Nephron (organoid): ENCODE data around the gene USP3.

Source experiments
- H3K27ac Mint-ChIP-seq, 3 experiments: 2 replicates each; pipeline ENCODE4 v1.8.0; 2020; ENCODE audit warnings: mixed read lengths in 3 of 3, mild to moderate bottlenecking in 2 of 3, moderate library complexity in 1 of 3
- H3K27me3 Mint-ChIP-seq: 2 replicates; pipeline ENCODE4 v1.8.0; 2021; ENCODE audit warnings: low read depth, mild to moderate bottlenecking, moderate library complexity, mixed read lengths
- H3K36me3 Mint-ChIP-seq: 2 replicates; pipeline ENCODE4 v1.8.0; 2020; ENCODE audit warnings: low read depth, mixed read lengths
- H3K4me1 Mint-ChIP-seq: 2 replicates; pipeline ENCODE4 v1.8.0; 2020; ENCODE audit warnings: mixed read lengths
- H3K4me3 Mint-ChIP-seq, 3 experiments: 2 replicates each; pipeline ENCODE4 v1.8.0; 2020; ENCODE audit warnings: mild to moderate bottlenecking in 3 of 3, mixed read lengths in 3 of 3, moderate library complexity in 2 of 3
- H3K9me3 Mint-ChIP-seq: 2 replicates; pipeline ENCODE4 v1.8.0; 2020; ENCODE audit warnings: mixed read lengths
- CTCF ChIP-seq, 3 experiments: fragments of 200-600 bp; sonication (generic); IDR thresholded peaks; one replicate each; pipeline ENCODE4 v1.5.0; 2021; ENCODE audit warnings: antibody characterized with exemption in 3 of 3; ENCODE audit not compliant: unreplicated experiment in 3 of 3

The USP3 gene

DNA sequence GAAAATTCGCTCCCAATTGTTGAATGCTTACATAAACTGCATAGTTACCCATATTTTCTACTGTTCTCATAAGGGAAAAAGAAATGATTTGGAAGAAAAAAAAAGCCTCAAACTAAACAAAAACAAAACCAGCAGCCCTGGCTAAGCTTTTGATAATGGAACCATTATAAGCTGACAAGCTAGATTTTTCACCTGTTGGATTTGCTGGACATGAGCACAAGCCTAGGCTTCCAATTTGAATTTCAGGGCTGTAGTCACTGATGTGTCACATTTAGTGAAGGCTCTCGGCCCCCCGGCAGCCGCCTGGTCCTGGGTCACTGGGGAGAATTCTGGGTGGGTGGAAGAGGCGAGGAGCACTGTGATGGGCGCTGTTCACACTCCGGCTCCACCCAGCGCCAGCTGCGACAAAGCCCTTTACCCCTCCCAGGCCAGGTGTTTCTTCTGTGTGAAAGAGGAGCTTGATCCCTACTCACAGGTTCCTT lies 97.4 kb downstream of the USP3 start:
- Mint-ChIP-seq H3K27me3 (peaks cover 13% of the 10 kb centered on the region), H3K27ac (peak overlapping the region; percentile 57 to 82 (median 70)), H3K36me3 (peaks cover 9% of the 10 kb centered on the region), H3K4me3 (peak overlapping the region; percentile 88 to 94 (median 94)), H3K4me1 (peaks cover 45% of the 10 kb centered on the region), H3K9me3 (no peaks in the 10 kb centered on the region)
- TF ChIP-seq CTCF (IDR thresholded peaks at IDR 0.05; ENCODE audit: unreplicated experiment in 3 of 3) = no peak

GRCh38 chr15:63602595-63602994 lies 98.2 kb downstream of the USP3 start:
- peak overlapping the region; percentile 57 to 81 (median 67) for H3K4me3 Mint-ChIP-seq
- peak overlapping the region in 2 of 3 experiments; percentile 6 to 36 for H3K27ac Mint-ChIP-seq
- H3K36me3 Mint-ChIP-seq = peaks cover 13% of the 10 kb centered on the region
- H3K27me3 Mint-ChIP-seq = peaks cover 17% of the 10 kb centered on the region
- no peak for TF ChIP-seq CTCF (IDR thresholded peaks at IDR 0.05; ENCODE audit: unreplicated experiment in 3 of 3)
- no peaks in the 10 kb centered on the region for H3K9me3 Mint-ChIP-seq
- H3K4me1 Mint-ChIP-seq = peaks cover 37% of the 10 kb centered on the region

DNA sequence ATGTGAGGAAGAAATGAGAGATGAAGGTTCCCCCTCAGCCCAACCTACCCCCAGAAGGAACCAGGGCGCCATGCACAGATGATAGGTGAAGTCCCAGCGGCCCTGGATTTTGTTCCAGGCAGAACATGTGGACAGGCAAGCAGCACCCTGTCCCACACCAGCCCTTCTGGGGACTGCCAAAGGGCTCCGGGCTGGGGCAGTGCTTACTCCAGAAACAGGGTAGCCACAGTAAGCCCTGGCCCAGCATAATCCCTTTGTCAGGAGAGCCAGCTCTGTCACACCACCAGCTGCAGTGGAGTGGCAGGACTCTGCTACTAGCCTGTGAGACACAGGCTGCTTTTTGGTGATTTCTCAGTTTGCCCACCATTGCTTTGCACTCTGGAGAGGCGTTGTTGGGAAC lies 99.1 kb downstream of the USP3 start:
- peak overlapping the region in 2 of 3 experiments; percentile 57 to 67 for H3K4me3 Mint-ChIP-seq
- H3K36me3 Mint-ChIP-seq = peaks cover 20% of the 10 kb centered on the region
- peaks cover 30% of the 10 kb centered on the region for H3K4me1 Mint-ChIP-seq
- TF ChIP-seq CTCF (IDR thresholded peaks at IDR 0.05; ENCODE audit: unreplicated experiment in 3 of 3) = no peak
- no peak overlapping the region for H3K27ac Mint-ChIP-seq
- peaks cover 17% of the 10 kb centered on the region for H3K27me3 Mint-ChIP-seq
- no peaks in the 10 kb centered on the region for H3K9me3 Mint-ChIP-seq

- Mint-ChIP-seq H3K36me3 (peaks cover 27% of the 10 kb centered on the region), H3K27ac (no peak overlapping the region), H3K4me1 (peaks cover 29% of the 10 kb centered on the region), H3K4me3 (peak overlapping the region in 2 of 3 experiments; percentile 42 to 50), H3K9me3 (no peaks in the 10 kb centered on the region), H3K27me3 (peaks cover 17% of the 10 kb centered on the region)
- no peak for TF ChIP-seq CTCF (IDR thresholded peaks at IDR 0.05; ENCODE audit: unreplicated experiment in 3 of 3)
Observed at GRCh38 chr15:63604281-63604680, 99.9 kb downstream of the USP3 start.

GRCh38 chr15:63605036-63605435 lies 100.6 kb downstream of the USP3 start:
- H3K36me3 Mint-ChIP-seq = peaks cover 28% of the 10 kb centered on the region
- TF ChIP-seq CTCF (IDR thresholded peaks at IDR 0.05; ENCODE audit: unreplicated experiment in 3 of 3) = no peak
- H3K27me3 Mint-ChIP-seq = peaks cover 17% of the 10 kb centered on the region
- H3K9me3 Mint-ChIP-seq = no peaks in the 10 kb centered on the region
- no peak overlapping the region for H3K27ac Mint-ChIP-seq
- H3K4me3 Mint-ChIP-seq = no peak overlapping the region
- peaks cover 30% of the 10 kb centered on the region for H3K4me1 Mint-ChIP-seq

GRCh38 chr15:63605816-63606215 lies 101.4 kb downstream of the USP3 start:
- H3K4me3 Mint-ChIP-seq = no peak overlapping the region
- TF ChIP-seq CTCF (IDR thresholded peaks at IDR 0.05; ENCODE audit: unreplicated experiment in 3 of 3) = no peak
- peaks cover 36% of the 10 kb centered on the region for H3K4me1 Mint-ChIP-seq
- peaks cover 17% of the 10 kb centered on the region for H3K27me3 Mint-ChIP-seq
- H3K36me3 Mint-ChIP-seq = peaks cover 32% of the 10 kb centered on the region
- no peak overlapping the region for H3K27ac Mint-ChIP-seq
- H3K9me3 Mint-ChIP-seq = no peaks in the 10 kb centered on the region
